Mesendoderm (in vitro differentiated cells): ENCODE results near the gene APLF.
"Not testable (repeated sequence)": the region's sequence is repeated elsewhere in the genome, so short reads cannot be mapped to it uniquely, and the experiment has no call there.

Source experiments
- DNase-seq: peaks from one replicate; pipeline ENCODE4 v3.0.0; 2013
- H2AK5ac ChIP-seq: 2 replicates; pipeline ENCODE4 v1.6.1; 2013; ENCODE audit warnings: low read length, inconsistent platforms
- H2BK120ac ChIP-seq: 2 replicates; pipeline ENCODE4 v1.6.1; 2013; ENCODE audit warnings: low read depth, mild to moderate bottlenecking, low read length, moderate library complexity, mixed read lengths
- H2BK15ac ChIP-seq: replicated peaks from 2 replicates; pipeline ENCODE4 v1.6.1; 2013; ENCODE audit warnings: low read depth, mild to moderate bottlenecking, moderate library complexity
- H2BK5ac ChIP-seq: 2 replicates; pipeline ENCODE4 v1.6.1; 2013; ENCODE audit warnings: low read length, inconsistent platforms
- H3K18ac ChIP-seq: 2 replicates; pipeline ENCODE4 v1.6.1; 2013; ENCODE audit warnings: mild to moderate bottlenecking, low read length, mixed read lengths
- H3K23ac ChIP-seq: one replicate; pipeline ENCODE4 v1.6.1; 2013; ENCODE audit warnings: low read length
- H3K27ac ChIP-seq: 2 replicates; pipeline ENCODE4 v1.5.1; 2013; ENCODE audit warnings: low read depth, mild to moderate bottlenecking, inconsistent platforms, low read length, moderate library complexity
- H3K27me3 ChIP-seq: 2 replicates; pipeline ENCODE4 v1.6.1; 2013; ENCODE audit warnings: low read length, control low read depth, mild to moderate bottlenecking, inconsistent platforms; ENCODE audit not compliant: insufficient read depth, poor library complexity
- H3K36me3 ChIP-seq: 2 replicates; pipeline ENCODE4 v1.6.1; 2013; ENCODE audit warnings: low read length, inconsistent platforms; ENCODE audit not compliant: control insufficient read depth, insufficient read depth
- H3K4ac ChIP-seq: one replicate; pipeline ENCODE4 v1.6.1; 2013; ENCODE audit warnings: low read depth, mild to moderate bottlenecking, low read length, moderate library complexity
- H3K4me1 ChIP-seq: 2 replicates; pipeline ENCODE4 v1.6.1; 2013; ENCODE audit warnings: low read depth, low read length, inconsistent platforms; ENCODE audit not compliant: control insufficient read depth
- H3K4me2 ChIP-seq: 2 replicates; pipeline ENCODE4 v1.6.1; 2013; ENCODE audit warnings: low read length
- H3K4me3 ChIP-seq: 2 replicates; pipeline ENCODE4 v1.5.1; 2013; ENCODE audit warnings: mild to moderate bottlenecking, low read length
- H3K56ac ChIP-seq: one replicate; pipeline ENCODE4 v1.6.1; 2013; ENCODE audit warnings: low read length
- H3K79me1 ChIP-seq: 2 replicates; pipeline ENCODE4 v1.6.1; 2013; ENCODE audit warnings: low read length, inconsistent platforms
- H3K79me2 ChIP-seq: 2 replicates; pipeline ENCODE4 v1.6.1; 2013; ENCODE audit warnings: mild to moderate bottlenecking, low read length; ENCODE audit not compliant: control insufficient read depth, insufficient read depth
- H3K9ac ChIP-seq: 2 replicates; pipeline ENCODE4 v1.6.1; 2013; ENCODE audit warnings: low read length, inconsistent platforms
- H4K5ac ChIP-seq: one replicate; pipeline ENCODE4 v1.6.1; 2013; ENCODE audit warnings: low read length
- H4K8ac ChIP-seq: one replicate; pipeline ENCODE4 v1.6.1; 2013; ENCODE audit warnings: low read depth, mild to moderate bottlenecking, control low read depth, low read length, moderate library complexity
- WGBS: extraction: QIAGEN DNeasy Blood & Tissue Kit; methylation state at CpG from one replicate; pipeline ENCODE4 v1.1.7; 2013; ENCODE audit warnings: low lambda C conversion rate, missing lambda C conversion rate; ENCODE audit not compliant: insufficient coverage; ENCODE audit errors: extremely low coverage; 5-methylcytosine and 5-hydroxymethylcytosine counted together

Gene APLF

GRCh38 chr2:68565858-68566257 is 98.5 kb downstream of the APLF start:
- H2AK5ac ChIP-seq: no peak overlapping the region
- no peak overlapping the region for H3K4ac ChIP-seq
- WGBS: no CpG with 5 or more reads among the region's 4 CpGs
- H2BK5ac ChIP-seq: no peak overlapping the region
- no peak overlapping the region for H3K9ac ChIP-seq
- no peak overlapping the region for H3K18ac ChIP-seq
- no peak overlapping the region for H3K4me2 ChIP-seq
- H3K4me1 ChIP-seq: no peaks in the 10 kb centered on the region
- no peak overlapping the region for H3K27ac ChIP-seq
- H3K36me3 ChIP-seq: no peaks in the 10 kb centered on the region
- no peak overlapping the region for H3K23ac ChIP-seq
- H3K27me3 ChIP-seq: no peaks in the 10 kb centered on the region
- H3K56ac ChIP-seq: no peak overlapping the region
- H2BK120ac ChIP-seq: no peak overlapping the region
- peak; percentile 52 for DNase-seq
- H4K8ac ChIP-seq: no peak overlapping the region
- no peaks in the 10 kb centered on the region for H3K79me1 ChIP-seq
- H3K4me3 ChIP-seq: no peak overlapping the region
- no peak overlapping the region for H4K5ac ChIP-seq
- no peaks in the 10 kb centered on the region for H3K79me2 ChIP-seq
- H2BK15ac ChIP-seq: no peak overlapping the region

GRCh38 chr2:68566362-68566761 is 99.0 kb downstream of the APLF start:
- DNase-seq: no peak
- Histone ChIP-seq H3K56ac (no peak overlapping the region), H4K8ac (no peak overlapping the region), H3K27ac (no peak overlapping the region), H3K4me2 (no peak overlapping the region), H3K4me1 (no peaks in the 10 kb centered on the region), H2BK15ac (no peak overlapping the region), H3K27me3 (no peaks in the 10 kb centered on the region), H4K5ac (no peak overlapping the region), H2BK120ac (no peak overlapping the region), H3K79me2 (no peaks in the 10 kb centered on the region), H2BK5ac (no peak overlapping the region), H2AK5ac (no peak overlapping the region), H3K18ac (no peak overlapping the region), H3K23ac (no peak overlapping the region), H3K9ac (no peak overlapping the region), H3K79me1 (no peaks in the 10 kb centered on the region), H3K4me3 (no peak overlapping the region), H3K36me3 (no peaks in the 10 kb centered on the region), H3K4ac (no peak overlapping the region)
- WGBS: no CpG with 5 or more reads among the region's 3 CpGs

GRCh38 chr2:68568116-68568515 is 100.7 kb downstream of the APLF start:
- Histone ChIP-seq H2BK15ac (no peak overlapping the region), H2BK5ac (no peak overlapping the region), H4K5ac (no peak overlapping the region), H2AK5ac (no peak overlapping the region), H2BK120ac (no peak overlapping the region), H3K79me2 (no peaks in the 10 kb centered on the region), H3K79me1 (no peaks in the 10 kb centered on the region), H3K36me3 (no peaks in the 10 kb centered on the region), H3K27ac (no peak overlapping the region), H3K4me1 (no peaks in the 10 kb centered on the region), H3K9ac (no peak overlapping the region), H3K4me2 (no peak overlapping the region), H3K23ac (no peak overlapping the region), H3K18ac (no peak overlapping the region), H3K4ac (no peak overlapping the region), H3K4me3 (no peak overlapping the region), H3K27me3 (no peaks in the 10 kb centered on the region), H3K56ac (no peak overlapping the region), H4K8ac (no peak overlapping the region)
- DNase-seq: no peak
- WGBS: no CpG with 5 or more reads among the region's 1 CpG

GRCh38 chr2:68569604-68570003 is 102.2 kb downstream of the APLF start:
- H3K27ac ChIP-seq: no peak overlapping the region
- H3K27me3 ChIP-seq: no peaks in the 10 kb centered on the region
- H3K79me2 ChIP-seq: no peaks in the 10 kb centered on the region
- no peak overlapping the region for H3K4ac ChIP-seq
- no peak overlapping the region for H3K18ac ChIP-seq
- H2BK5ac ChIP-seq: no peak overlapping the region
- no peak overlapping the region for H4K5ac ChIP-seq
- H3K56ac ChIP-seq: no peak overlapping the region
- H3K4me2 ChIP-seq: no peak overlapping the region
- H4K8ac ChIP-seq: no peak overlapping the region
- H3K79me1 ChIP-seq: no peaks in the 10 kb centered on the region
- H2AK5ac ChIP-seq: no peak overlapping the region
- H3K23ac ChIP-seq: no peak overlapping the region
- DNase-seq: no peak
- no peak overlapping the region for H3K9ac ChIP-seq
- no peaks in the 10 kb centered on the region for H3K36me3 ChIP-seq
- WGBS: no CpG with 5 or more reads among the region's 1 CpG
- no peak overlapping the region for H3K4me3 ChIP-seq
- H3K4me1 ChIP-seq: no peaks in the 10 kb centered on the region
- H2BK120ac ChIP-seq: no peak overlapping the region
- H2BK15ac ChIP-seq: no peak overlapping the region

- not testable (repeated sequence) for DNase-seq, H3K4ac ChIP-seq, H3K79me1 ChIP-seq, H3K18ac ChIP-seq, H4K8ac ChIP-seq, H3K9ac ChIP-seq, H3K79me2 ChIP-seq, H3K27ac ChIP-seq, H3K4me3 ChIP-seq, H3K27me3 ChIP-seq, H3K23ac ChIP-seq, H4K5ac ChIP-seq, H3K36me3 ChIP-seq, H2BK15ac ChIP-seq, H2AK5ac ChIP-seq, H2BK120ac ChIP-seq, H3K4me2 ChIP-seq, H3K56ac ChIP-seq, H2BK5ac ChIP-seq, H3K4me1 ChIP-seq
- no CpG with 5 or more reads among the region's 4 CpGs for WGBS
These were observed 103.0 kb downstream of the APLF start for GRCh38 chr2:68570434-68570833.

- H3K4ac ChIP-seq: no peak overlapping the region
- H3K79me1 ChIP-seq: no peaks in the 10 kb centered on the region
- H3K79me2 ChIP-seq: no peaks in the 10 kb centered on the region
- H3K9ac ChIP-seq: no peak overlapping the region
- no peak overlapping the region for H3K23ac ChIP-seq
- no peak overlapping the region for H2BK120ac ChIP-seq
- no peak overlapping the region for H3K56ac ChIP-seq
- no peak overlapping the region for H3K4me2 ChIP-seq
- WGBS: no CpG with 5 or more reads among the region's 2 CpGs
- H2BK5ac ChIP-seq: no peak overlapping the region
- H3K4me1 ChIP-seq: no peaks in the 10 kb centered on the region
- H3K4me3 ChIP-seq: no peak overlapping the region
- no peak overlapping the region for H4K5ac ChIP-seq
- H3K27ac ChIP-seq: no peak overlapping the region
- no peaks in the 10 kb centered on the region for H3K36me3 ChIP-seq
- H4K8ac ChIP-seq: no peak overlapping the region
- H3K27me3 ChIP-seq: no peaks in the 10 kb centered on the region
- DNase-seq: no peak
- H3K18ac ChIP-seq: no peak overlapping the region
- H2BK15ac ChIP-seq: no peak overlapping the region
- H2AK5ac ChIP-seq: no peak overlapping the region
These were observed 106.9 kb downstream of the APLF start for GRCh38 chr2:68574202-68574791.
